Retina (tissue), 1 donor: ENCODE results near the gene LDHB.
"Not testable (repeated sequence)": the region's sequence is repeated elsewhere in the genome, so short reads cannot be mapped to it uniquely, and the experiment has no call there.

Experiments used
- DNase-seq: peaks from one replicate; pipeline ENCODE4 v3.0.0-alpha.2; 2016

LDHB gene

DNA sequence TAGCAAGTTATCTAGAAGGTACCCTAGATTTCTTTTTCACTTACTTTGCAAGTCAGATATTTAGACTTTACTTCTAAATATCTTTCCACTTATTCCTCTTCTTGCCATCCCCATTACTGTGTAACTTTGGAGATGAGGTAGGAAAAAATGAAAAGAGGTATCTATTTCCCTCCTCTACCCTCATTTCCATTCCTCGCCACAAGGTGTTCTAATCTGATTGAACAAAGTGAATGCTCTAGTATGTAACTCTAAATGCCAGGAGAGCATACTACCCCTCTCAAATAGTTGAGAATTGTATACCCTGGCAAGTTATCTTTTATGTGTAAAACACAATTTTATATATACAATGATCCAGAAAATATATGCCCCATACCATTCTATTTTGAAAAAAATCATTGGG is 1.7 kb upstream of the LDHB start:
- no peak for DNase-seq

GRCh38 chr12:21656905-21657325 is 727 bp downstream of the LDHB start:
- peak; percentile 84 for DNase-seq

GRCh38 chr12:21655591-21655990 is 2.1 kb downstream of the LDHB start:
- DNase-seq: no peak

DNA sequence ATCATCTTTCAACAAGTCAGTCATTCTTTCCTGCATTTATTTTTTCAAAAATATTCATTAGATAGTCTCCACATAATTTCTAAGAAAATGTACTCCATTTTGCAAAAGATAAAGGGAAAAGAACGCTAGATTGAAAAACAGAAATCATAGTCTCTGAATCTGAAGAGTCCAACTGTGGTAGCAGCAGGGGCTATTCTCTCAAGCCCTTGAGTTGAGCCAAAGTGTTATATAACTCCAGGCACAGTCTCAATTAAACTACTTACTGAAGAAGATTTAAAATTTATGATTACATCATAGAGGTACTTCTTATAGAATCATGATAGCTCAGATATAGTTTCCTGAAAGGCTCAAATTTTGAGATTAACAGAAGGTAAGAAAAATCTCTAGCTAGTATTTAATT is 5.8 kb downstream of the LDHB start:
- DNase-seq: no peak

GRCh38 chr12:21650997-21651396 is 6.6 kb downstream of the LDHB start:
- no peak for DNase-seq

GRCh38 chr12:21649034-21649433 is 8.6 kb downstream of the LDHB start:
- no peak for DNase-seq

- no peak for DNase-seq
These were observed 9.3 kb downstream of the LDHB start for GRCh38 chr12:21648378-21648777.

DNA sequence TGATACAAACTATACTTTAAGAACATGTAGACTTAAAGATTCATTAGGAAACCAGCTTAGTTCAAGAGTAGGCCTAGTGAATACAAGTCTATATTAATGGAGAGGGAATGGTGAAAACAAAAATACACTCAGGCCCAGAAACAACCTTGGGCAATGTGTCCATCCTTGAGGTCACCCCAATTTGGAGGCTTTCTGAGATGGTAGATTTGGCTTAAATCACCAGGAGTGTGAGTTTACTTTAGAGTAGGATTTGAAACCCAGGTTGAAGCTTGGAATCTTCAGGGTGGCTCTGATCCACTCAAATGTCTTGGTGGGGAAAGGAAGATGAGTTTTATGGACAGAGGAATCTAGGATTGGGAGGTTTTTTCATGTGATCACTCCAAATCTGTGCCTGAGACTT is 10.5 kb downstream of the LDHB start:
- no peak for DNase-seq

DNA sequence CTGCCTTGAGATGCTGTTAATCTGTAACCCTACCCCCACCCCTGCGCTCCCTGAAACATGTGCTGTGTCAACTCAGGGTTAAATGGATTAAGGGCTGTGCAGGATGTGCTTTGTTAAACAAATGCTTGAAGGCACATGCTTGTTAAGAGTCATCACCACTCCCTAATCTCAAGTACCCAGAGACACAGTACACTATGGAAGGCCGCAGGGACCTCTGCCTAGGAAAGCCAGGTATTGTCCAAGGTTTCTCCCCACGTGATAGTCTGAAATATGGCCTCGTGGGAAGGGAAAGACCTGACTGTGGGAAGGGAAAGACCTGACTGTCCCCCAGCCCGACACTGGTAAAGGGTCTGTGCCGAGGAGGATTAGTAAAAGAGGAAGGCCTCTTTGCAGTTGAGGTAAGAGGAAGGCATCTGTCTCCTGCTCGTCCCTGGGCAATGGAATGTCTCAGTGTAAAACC is 12.6 kb downstream of the LDHB start:
- not testable (repeated sequence) for DNase-seq

GRCh38 chr12:21644516-21644915 is 13.1 kb downstream of the LDHB start:
- no peak for DNase-seq

DNA sequence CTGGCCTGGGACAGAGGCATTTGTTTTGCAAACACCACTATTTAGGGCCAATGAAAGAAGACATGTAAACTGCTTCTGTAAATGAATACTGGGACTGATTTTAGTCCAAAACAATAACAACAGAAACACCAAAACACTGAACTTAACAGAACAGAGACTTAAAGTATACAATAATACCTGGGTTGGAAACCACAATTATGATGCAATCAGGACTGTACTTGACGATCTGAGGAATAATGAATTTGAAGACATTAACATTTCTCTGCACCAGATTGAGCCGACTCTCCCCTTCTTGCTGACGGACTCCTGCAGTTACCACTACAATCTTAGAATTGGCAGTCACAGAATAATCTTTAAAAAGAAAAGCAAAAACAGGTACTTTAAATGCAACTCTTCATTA is 13.9 kb downstream of the LDHB start:
- DNase-seq: no peak

- no peak for DNase-seq
These were observed 14.8 kb downstream of the LDHB start for GRCh38 chr12:21642707-21643389.

GRCh38 chr12:21638054-21638891 is 19.4 kb downstream of the LDHB start:
- no peak for DNase-seq

- no peak for DNase-seq
These were observed 23.4 kb downstream of the LDHB start for GRCh38 chr12:21634245-21634644.

GRCh38 chr12:21631367-21631766 is 26.3 kb downstream of the LDHB start:
- DNase-seq: no peak

- no peak for DNase-seq
These were observed 29.7 kb downstream of the LDHB start for GRCh38 chr12:21627924-21628323.

- no peak for DNase-seq
These were observed 39.1 kb downstream of the LDHB start for GRCh38 chr12:21618566-21618965.

DNA sequence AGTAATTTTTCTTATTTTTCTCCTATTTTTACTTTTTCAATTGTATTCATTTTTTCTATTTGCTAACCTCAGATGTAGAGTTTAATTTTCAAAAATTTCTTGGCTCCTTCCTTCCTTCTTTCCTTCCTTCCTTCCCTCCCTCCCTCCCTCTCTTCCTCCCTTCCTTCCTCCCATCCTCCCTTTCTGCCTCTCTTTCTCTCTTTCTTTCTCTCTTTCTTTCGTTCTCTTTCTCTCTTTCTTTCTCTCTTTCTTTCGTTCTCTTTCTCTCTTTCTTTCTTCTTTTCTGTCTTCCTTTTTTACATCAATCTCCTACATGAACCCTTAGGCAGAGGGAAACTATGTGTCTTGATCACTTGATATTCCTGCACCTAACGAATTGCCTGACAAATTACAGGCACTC is 40.6 kb downstream of the LDHB start:
- DNase-seq: no peak

GRCh38 chr12:21615431-21615830 is 42.2 kb downstream of the LDHB start:
- no peak for DNase-seq

- no peak for DNase-seq
These were observed 43.1 kb downstream of the LDHB start for GRCh38 chr12:21614506-21614905.

DNA sequence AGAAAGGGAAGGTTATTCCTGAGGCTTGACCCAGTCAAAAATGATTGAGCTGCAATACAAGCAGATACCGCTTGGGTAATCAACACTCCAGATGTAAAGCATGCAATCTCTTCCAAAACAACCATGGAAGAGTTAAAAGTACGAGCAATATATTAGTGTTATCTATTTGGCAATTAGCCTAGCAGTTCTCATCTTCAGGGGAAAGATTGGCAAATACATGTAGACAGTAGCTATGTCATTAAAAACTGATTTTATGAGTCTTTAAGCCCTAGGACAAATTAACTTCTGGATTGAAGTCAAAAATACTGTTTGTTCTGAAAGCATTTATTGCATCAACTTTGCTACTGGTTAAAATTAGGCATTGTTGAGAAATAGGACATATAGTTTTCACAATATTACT is 43.7 kb downstream of the LDHB start:
- DNase-seq: no peak

- DNase-seq: no peak
These were observed 49.4 kb downstream of the LDHB start for GRCh38 chr12:21608196-21608595.

DNA sequence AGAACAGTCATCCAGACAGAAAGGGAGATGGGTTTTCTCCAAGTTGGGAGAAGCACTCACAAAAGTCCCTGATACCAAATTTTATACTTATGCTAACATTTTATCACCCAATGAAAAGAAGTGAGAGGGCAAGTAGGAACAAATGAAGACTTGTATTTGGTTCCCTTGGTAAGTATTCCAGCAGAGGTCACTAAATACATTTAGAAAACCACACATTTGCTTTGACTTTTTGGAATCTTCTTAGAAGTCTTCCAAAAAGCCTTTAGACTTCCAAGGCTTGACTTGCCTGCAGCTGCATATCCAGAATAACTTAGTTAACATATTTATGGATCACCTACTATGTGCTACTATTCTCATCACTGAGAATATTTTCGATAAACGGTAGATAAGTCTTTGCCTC is 49.9 kb downstream of the LDHB start:
- DNase-seq: no peak

DNA sequence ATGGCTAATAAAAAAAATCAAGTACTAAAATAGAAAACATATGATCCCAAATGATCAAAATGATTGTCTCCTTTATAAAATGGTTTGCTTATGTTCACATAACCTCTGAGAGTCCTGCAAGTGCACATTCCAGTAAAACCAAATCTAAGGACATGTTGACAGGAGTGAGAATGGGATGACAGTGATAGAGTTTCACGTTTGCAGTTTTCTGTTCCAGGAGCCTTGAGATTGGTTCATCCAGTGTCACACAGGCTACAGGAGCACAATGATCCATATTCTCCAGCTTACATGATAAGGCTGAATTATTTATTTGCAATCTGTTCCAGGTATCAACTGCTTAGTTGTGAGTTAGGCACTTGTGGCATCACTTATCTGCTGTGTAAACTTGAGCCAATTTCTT is 51.5 kb downstream of the LDHB start:
- no peak for DNase-seq
